AG08396 (cell line): ENCODE results near the gene SPR.
A peak's percentile ranks its signal among the peaks of the same experiment; 100 is the strongest.

Experiments
- DNase-seq: peaks from one replicate; pipeline ENCODE4 v3.0.0; 2012; ENCODE audit warnings: low spot score, mixed read lengths

The SPR gene

GRCh38 chr2:72932045-72932740 lies 45.0 kb downstream of the SPR start:
- peak; percentile 51 for DNase-seq

DNA sequence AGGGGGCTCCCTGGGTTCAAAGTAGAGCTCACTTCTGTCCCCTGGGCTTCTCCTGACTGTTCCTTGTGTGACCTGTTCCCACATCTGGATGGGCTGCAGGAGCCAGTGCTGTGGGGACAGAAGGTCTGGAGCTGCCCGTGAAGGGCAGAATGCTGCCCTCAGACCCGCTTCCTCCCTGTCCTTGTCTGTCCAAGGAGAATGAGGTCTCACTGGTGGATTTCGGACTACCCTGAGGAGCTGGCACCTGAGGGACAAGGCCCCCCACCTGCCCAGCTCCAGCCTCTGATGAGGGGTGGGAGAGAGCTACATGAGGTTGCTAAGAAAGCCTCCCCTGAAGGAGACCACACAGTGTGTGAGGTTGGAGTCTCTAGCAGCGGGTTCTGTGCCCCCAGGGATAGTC lies 45.6 kb downstream of the SPR start:
- DNase-seq, result no peak

GRCh38 chr2:72933207-72933606 lies 46.0 kb downstream of the SPR start:
- no peak for DNase-seq

GRCh38 chr2:72933646-72934151 lies 46.5 kb downstream of the SPR start:
- no peak for DNase-seq

DNA sequence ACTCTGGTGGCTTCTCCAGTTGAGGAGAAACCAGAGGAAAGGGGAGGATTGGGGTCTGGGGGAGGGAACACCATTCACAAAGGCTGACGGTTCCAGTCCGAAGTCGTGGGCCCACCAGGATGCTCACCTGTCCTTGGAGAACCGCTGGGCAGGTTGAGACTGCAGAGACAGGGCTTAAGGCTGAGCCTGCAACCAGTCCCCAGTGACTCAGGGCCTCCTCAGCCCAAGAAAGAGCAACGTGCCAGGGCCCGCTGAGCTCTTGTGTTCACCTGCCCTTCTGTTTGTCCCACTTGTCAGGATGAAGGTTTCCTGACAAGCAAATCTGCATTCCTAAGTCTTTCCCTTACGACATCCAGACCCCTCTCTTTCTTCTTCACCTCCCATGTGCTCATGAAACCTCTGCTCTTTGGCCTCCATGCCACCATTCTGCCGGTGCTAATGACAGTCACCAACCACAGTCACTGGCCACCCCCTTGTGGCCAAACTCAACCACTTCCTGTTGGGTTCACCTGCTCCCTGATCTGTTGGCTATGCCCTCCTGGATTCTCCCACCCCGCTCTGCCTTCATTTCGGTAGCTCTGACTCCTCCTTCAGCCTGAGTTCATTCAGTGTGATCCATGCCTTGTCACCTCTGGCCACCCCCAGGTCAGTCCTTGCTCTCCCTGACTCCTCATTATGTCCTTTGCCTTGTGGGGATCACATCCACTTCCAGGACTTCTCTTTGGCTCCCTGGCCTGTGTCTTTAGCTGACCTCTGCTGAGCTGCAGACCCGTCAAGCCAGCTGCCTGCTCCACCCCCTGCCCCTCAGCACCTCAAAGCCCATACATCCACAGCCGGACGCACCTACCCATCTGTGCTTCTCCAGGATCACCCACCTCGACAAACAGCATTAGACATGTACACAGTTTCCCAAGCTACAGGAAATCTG lies 47.7 kb downstream of the SPR start:
- DNase-seq, result peak; percentile 32

DNA sequence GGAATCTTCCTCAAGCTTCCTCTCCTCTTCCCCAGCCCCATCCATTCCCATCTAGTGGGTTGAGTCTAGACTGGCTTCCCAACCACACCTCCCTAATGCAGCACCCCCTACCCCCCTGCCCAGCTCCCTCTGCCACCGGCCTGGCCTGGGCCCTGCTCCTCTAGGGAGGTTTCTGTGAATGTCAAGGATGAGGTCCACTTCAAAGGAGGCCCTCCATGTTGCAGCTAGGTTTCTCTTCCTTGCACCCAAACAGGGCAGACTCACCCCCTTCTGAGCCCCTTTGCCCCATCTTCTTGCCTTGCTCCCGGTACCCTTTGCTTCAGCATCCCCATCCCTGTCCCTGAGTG lies 48.4 kb downstream of the SPR start:
- no peak for DNase-seq

DNA sequence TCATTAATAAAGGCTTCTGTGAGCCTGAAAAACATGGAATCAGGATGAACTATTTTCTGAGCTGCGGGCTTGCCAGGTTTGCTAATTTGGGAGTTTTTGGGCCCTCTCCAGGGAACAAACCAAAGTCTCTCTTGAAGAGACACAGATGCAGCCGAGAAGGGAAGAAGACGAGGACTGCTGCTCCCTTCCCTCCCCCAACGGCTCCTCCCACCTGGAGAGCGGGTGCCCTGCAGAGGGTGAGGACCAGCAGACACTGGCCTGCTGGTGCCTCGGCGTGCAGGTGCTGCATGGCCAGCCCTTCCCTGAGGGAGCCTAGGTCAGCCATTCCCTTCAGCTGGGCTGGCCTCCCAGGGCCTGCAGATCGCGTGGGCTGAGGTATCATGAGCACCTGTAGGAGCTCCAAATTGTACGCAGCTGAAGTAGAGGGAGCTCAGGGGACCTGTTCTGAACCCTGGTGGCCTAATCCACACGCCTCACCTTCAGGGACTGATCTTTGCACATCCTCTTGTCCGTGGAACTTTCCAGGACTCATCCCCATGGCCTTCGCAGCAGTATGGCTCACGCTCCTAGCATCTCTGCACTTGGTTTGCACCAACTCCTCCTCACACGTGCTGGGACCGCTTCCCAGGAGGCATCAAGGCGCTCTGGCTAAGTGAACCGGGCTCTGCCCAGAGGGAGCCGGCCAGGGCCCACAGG lies 49.6 kb downstream of the SPR start:
- DNase-seq, result no peak

DNA sequence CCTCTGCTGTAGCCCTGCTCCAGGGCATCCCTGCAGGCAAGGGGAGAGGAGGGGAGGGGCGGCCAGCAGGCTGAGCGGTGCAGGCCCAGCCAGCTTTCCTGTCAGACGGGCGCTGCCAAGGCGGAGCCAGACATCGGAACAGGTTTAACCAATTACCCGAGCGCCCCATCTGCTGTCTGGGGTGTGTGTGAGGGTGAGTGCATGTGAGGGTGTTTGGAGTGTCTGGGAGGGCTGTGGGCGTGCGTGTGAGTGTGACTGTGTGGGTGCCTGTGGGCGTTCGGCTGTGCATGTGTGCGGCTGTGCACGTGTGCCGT lies 50.1 kb downstream of the SPR start:
- no peak for DNase-seq

GRCh38 chr2:72938455-72938854 lies 51.2 kb downstream of the SPR start:
- DNase-seq, result no peak

- DNase-seq, result no peak
Measured at GRCh38 chr2:72940361-72940760, 53.2 kb downstream of the SPR start.

DNA sequence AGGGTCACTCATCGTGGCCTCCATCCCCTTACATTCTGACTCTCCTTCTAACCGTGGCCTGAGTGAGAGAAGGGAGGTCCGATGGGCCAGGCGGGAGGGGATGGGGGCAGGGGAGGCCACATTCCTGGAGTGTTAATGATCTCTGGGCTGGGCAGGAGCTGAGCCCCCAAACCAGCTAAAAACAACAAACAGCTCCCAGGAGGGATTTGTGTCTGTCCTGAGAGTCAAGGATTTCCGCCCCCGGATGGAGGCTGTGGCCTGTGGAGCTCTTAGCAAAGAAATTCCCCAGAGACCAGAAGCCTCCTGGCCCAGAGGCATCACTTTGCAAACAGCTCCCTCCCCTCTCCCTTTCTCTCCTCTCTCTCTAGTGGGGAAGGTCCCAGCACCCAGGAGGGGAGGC lies 53.6 kb downstream of the SPR start:
- peak; percentile 61 for DNase-seq
